Measurements from ENCODE around the gene EIF4EBP2.

The EIF4EBP2 gene

DNA sequence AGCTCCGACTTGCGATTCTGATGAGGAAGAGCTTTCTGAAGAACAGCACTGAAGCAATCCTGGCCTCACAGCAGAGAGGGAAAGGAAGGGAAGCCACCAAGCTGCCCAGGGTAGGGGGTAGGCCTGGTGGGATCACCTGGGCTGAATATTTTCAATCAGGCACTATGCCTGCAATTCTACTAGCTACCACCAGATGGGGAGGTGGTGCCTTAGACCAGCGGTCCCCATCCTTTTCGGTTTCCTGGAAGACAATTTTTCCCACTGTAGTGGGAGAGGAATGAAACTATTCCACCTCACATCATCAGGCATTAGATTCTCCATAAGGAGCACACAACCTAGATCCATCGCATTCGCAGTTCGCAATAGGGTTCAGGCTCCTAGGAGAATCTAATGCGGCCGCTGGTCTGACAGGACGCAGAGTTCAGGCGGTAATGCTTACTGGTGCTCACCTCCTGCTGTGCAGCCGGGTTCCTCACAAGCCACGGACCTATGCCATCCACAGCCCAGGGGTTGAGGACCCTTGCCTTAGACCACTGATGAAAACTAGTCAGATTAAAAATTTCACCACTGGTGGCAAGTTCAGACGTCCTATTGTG is 24.3 kb upstream of the EIF4EBP2 start:
- DNase-seq, result no peak

DNA sequence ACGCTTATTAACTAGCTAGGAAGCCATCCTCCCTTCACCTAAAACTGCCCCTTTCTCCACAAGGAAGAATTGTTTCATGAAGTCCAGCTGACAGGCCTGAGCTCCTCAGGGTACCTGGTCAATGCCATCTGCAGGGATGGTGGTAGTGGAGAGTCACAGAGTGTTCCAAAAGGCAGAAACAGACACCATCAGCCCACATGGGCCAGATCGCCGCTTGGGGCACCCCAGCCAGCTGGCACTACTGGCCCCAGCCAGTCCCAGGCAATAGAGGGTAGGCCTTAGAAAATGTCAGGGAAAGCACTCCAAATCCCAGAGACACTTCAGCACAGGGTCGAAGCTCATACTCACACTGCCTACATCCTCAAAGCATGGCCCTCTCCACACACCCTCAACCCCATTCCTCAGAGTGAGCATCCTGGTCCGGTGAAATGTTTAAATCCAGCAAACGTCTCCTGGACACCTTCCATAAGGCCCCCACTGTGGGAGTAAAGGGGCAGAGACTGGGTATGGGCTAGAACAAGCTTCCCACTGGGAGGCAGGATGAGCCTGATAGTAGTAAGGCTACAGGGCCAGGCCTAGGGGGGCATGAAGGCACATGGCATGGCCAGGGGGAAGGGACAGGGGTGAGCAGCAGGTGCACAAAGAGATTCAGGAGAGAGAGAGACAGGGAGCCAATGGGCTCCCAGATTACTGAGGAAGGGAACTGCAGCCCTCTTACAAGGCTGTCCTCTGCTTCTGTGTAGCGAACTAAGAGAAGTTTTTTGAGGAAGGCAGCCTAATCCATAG is 23.4 kb upstream of the EIF4EBP2 start:
- no peak for DNase-seq

DNA sequence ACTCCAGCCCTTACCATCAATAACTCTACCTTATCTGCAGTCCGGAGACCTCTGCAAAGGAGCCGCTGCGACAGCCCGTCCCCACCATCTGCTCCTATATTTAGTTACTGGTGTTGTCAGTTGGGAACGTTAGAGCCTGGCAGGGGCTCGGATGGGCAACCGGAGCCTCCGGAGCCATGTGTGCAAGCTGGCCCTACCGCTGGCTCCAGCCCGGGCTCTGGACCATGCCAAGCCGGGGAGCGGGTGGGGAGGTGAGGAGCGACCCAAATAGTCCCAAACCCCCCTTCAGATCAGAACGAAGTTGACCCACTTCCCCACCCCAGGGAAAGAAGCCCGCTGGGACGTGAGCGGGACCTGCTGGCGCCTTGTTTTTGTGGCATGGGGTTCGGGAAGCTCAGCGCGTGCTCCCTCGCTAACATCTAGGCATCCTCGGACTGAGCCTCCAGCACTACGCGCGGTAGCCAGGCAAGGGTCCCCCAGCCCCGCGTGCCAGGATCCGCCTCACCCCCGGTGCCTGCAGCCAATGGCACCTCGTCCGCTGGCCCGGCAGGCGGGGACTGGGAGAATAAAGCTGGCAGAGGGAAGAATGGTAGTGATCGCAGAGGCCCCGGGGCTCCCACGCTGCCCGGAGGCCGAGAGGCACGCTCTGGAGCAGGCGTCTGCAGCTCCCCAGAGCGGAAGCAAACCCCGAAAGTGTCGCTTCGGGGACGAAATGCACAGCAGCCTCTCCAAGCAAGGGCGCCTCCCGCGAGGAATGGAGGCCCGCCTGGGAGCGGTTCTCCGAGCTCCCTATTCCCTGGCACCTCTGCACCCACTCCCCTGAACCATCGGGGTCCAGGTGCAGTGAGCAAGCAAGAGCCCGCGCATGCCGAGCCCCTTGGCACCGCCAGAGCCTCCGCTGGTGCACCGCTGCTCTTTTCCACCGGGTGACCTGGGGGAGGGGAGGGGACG is 22.2 kb upstream of the EIF4EBP2 start:
- peak; percentile 71 for DNase-seq

DNA sequence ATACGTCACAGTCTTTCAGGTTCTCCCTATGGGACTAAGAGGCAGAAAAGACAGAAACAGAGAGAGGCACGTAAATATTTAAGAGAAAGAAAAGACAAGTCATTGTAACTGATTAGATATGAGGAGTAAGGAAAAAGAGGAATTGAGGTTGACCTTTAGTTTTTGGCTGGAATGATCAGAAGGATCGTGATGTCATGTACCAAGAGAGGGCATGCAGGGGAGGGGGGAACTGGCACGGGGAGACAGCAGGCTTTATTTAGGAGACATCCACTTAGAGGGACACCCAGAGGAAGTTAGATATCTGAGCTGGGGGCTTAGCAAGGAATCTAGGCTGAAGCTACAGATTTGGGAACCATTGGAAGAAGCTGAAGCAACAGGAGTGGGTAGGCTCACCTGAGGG is 12.3 kb upstream of the EIF4EBP2 start:
- no peak for DNase-seq

DNA sequence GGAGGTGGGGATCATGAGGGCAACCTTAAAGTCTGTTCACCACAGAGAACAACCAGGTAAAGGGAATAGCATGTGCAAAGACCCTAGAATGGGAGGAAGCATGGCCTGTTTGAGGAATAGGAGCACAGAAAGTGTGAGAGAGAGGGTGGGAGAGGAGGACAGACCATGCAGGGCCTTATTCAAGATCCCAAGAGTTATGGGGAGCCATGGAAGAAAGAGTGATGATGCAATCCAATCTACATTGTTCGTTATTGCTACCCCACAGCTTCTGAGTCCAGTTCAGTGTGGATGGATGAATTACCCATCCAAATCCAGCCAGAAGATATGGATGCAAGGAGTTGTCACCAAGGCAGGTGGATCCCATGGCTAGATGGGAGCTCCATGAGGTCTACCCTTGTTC is 7.8 kb upstream of the EIF4EBP2 start:
- no peak for DNase-seq

DNA sequence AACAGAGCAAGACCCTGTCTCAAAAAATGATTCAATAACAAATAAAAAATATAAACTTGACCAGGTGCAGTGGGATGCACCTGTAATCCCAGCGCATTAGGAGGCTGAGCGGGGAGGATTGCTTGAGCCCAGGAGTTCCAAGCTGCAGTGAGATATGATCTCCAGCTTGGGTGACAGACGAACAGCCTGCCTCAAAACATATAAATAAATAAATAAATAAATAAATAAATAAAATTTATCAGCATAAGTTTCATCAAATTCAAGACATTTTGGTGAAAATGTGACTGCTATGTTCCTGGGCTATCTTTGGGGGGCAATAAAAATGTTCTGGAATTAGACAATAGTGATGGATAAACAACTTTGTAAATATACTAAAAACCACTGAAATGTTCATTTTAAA is 4.8 kb upstream of the EIF4EBP2 start:
- DNase-seq, result no peak

DNA sequence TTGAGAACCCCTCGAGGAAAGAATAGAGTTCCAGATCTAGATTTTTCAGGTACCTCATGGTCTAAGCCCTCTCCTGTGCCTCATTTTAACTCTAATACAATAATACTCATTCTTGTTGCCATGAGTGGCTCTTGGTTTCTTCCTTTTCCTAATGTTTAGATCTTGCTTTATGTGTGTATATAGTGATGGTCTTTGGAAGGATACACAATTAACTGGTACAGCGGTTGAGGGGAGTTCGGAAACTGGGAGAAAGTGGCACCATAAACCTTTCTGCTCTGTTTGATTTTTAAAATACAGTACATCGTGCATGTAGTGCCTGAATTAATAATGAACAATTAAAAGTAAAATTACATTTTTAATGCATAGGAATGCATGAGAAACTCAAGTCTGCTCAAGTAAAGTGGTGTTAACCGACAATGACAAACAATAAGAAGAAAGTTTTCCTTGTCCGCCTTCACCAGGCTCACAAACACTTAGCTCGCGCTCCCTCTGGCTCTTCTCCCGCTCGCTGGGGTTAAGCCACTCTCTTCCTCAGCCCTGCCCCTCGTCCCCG is 386 bp upstream of the EIF4EBP2 start:
- no peak for DNase-seq

DNA sequence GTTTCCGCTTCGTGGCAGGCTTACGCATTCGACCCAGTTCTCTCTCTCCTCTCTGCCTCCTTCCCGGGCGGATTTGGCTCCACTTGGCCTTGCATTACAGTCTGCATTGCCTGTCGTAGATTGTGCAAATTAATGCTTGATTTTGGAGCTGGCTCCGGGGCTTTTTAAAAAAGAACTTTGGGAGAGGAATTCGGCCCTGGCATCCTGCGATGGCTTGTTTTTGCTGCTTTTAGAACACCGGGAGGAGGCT is 767 bp downstream of the EIF4EBP2 start:
- DNase-seq, result no peak

DNA sequence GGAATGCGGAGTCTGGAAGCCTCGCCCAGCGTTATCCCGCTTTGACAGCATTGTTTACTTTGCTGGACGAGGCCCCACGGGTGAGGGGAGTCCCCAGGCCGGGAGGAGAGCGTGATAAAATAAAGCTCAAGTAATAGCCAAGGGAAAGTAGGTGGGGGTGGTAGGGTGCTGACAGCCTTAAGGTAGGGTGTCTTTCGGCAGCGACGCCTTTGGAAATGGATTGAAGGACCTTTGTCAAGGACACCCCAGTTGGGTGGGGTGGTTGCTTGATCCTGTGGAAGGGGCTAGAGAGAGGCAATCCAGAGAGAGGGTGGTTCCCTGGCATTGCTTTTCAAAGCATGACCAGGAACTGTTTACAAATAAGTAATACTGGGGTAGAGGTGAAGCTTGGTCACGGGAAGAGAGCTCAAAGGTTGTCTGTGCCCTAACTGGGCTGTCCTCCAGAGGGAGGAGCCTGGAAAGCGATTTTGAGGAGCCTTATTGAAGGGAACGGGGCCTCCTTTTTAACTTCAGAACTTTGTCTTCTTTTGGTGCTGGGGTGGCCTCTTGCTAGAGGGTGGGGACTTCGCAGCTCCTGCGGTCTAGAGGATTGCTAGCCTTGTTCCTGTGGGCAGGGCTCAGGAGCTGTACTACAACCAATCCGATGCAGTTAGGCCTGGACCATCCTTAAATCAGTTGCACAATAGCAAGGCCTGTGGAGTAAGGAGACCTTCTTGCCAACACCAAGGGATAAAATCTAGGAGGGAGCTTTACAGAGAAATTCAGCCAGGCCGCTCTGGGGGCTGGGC is 1.3 kb downstream of the EIF4EBP2 start:
- DNase-seq, result no peak

DNA sequence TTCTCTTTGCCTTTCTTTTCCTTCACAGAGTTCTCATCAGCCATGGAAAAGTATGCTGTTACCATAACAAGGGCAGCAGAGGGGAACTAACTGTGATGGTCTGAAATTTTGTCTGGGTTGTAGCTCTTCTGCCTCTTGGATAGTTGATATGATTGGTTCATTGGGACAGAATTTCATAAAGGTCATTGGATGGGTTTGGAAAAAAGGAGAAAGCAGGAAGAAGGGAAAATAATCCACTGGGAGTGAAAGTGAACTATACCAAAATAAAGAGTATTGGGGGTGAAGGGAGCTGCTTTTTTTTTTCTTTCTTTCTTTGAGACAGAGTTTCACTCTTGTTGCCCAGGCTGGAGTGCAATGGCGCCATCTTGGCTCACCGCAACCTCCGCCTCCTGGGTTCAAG is 5.8 kb downstream of the EIF4EBP2 start:
- DNase-seq, result no peak

DNA sequence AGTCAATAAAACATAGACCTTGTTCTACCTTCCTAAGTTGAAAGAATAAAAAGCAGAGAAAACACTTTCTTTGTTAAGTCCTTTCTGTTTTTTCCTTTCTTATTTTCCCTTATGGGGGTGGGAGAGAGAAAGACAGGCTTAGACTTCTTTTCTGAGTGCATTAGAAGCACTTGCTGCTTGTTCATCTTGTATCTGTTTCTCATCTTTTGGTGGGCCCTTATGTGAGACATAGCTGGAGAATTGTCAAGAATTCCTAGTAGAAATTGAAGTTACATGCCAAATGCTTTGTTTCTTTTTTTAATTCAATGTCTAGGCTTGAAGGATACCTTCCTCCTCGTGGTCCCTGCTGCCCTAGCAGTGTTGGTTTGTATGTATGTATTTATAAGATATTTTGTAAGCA is 6.7 kb downstream of the EIF4EBP2 start:
- DNase-seq, result no peak

DNA sequence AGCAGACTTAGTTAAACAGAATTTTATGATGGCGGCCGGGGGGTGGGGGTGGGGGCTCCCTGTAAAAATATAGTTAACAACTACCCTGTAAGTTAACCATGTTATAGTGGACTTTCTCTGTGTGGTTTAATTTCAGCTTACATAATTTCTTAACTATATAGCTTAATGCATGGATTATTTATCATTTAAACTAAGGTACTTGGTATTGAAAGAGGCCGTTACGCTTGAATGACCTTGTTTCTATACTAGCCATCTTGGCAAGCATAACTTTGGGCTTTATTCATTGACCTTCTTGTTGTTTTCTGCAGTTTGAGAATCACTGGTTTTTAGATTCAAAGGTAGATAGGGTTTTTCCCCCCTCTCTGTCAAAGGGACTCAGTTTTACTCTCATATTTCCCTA is 8.4 kb downstream of the EIF4EBP2 start:
- DNase-seq, result no peak

DNA sequence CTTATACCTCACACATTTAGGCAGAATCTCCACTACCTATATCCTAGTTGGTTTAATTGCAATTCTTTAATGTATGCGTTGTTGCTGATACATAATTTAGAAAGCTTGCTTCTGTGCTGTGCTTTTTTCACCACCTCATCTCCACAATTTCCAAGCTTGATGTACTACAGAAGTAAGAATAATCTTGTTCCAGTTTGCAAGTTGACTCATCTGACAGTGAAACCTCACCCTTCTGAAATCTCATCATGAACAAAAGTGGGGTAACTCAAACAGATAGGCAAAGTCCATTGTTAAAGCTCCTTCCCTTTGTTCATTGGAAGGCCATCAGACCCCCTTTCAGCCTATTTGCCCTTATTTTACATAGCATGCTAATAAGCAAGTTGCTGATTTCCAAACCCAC is 13.6 kb downstream of the EIF4EBP2 start:
- DNase-seq, result no peak

DNA sequence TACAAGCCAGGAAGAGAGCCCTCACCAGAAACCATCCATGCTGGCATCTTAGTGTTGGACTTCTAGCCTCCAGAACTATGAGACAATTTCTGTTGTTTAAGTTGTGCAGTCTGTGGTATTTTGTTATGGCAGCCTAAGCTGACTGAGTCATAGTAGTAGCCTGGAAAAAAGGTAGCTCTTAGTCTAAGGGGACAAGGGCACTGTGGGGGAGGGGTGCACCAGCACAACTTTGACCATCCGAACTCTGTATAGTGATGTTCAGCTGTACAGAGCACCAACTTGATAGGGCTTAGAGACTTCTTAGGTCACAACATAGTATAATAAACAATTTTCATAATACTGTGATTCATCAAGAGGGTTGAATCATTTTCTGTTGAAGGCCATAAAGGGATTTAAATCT is 14.3 kb downstream of the EIF4EBP2 start:
- no peak for DNase-seq

DNA sequence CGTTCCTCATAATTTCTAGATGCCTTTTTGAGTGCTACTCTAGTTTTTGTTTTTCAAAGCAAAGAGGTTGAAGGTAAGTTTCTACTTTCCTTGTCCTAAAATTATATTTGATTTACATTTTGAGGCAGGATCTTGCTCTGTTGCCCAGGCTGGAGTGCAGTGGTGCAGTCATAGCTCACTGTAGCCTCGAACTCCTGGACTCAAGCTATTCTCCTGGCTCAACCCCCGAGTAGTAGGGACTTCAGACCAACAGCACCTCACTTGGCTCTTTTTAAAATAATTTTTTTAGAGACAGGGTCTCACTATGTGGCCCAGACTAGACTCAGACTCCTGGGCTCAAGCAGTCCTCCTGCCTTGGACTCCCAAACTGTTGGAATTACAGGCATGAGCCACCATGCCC is 14.8 kb downstream of the EIF4EBP2 start:
- no peak for DNase-seq

DNA sequence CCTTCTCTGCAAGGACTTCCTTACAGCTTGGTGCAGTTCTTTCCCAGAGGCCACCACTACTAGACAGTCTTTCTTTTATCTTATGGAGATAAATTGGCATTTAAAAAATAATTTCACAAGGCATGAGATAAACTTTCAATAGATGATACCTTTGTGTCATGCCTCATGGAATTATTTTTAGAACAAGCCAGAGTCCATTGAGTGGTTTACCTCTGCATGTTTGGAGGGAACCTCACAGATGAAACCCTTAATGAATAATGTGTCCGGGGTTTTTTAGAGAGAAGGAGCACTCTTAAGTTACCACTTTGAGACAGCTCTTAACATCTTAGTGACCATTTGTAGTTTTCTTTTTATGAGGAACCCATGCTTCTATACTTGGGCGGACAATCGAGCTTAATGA is 20.4 kb downstream of the EIF4EBP2 start:
- no peak for DNase-seq

DNA sequence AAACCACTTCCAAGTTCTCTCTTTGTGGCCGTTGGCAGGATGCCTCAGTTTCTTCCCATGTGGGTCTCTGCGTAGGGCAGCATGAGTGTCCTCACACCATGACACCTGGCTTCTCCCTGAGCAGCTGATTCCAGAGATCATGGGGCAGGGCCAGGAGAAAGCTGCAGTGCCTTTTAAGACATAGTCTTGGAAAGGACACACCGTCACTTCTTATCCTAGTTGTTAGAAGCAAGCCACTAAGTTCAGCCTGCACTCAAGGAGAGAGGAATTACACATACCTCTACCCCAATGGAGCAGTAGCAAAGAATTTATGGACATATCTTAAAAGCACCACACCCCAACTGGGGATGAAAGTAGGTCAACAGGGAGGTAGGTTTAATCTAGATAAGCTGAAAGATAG is 21.2 kb downstream of the EIF4EBP2 start:
- DNase-seq, result no peak

DNA sequence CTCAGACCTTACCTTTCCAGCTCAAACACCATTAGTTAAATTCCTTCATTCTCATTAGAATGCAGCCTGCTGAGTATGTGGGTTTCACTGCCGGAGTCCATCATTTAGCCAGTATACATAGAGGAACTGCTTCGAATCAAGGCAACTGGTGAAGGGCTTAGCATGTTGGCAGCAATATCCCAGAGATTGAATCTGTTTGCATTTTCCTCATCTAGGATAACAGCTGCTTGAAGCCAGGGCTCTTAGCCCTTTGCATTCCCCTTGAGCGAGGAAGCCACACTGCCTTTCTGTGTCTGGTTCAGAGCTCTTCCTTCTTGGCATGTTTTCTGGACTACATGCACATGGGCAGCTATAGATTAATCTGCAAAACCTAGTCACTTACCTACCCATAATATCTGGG is 22.9 kb downstream of the EIF4EBP2 start:
- DNase-seq, result no peak

DNA sequence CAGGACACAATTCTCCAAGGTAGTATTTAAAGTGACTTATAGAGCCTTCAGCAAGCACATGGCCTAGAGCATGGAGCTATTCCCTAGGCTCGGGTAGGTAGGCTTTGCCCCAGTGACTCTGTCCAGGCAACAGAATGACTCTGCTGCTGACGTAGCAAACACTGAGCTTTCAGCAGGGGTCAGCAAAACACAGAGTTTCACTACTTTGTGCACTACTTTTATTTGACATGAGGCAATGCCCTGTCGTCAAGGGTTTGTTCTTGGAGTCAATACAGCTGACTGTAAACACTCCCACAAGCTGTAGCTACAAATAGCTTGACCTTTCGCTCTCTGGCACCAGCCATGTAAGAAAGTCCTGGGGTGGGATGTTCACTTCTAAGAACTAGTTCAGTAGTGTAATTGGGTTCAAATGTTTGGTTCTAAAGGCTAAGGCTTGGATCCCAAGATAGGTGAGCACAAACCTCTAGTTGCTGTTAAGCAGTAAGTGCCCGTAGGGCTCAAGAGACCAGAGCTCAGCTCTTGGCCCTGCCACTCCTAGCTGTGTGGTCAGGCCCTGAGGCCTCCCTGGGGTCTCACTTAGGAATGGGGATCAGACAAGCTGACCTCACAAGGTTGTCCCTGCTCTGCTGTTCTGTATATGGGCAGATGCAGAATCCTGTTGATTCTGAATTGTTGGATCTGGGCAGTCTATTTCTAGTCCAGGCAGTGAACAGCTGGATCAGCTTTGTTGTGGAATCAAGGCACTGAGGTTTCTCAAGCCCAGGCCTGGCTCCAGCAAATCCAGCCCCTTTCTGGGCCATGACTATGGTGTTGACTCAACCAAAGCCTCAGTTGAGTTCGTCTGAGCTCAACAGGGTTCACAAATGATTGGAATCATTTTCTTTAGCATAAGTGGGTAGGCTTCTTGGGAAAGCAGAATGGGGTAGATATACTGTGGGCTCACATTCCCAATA is 26.8 kb downstream of the EIF4EBP2 start:
- DNase-seq, result no peak

DNA sequence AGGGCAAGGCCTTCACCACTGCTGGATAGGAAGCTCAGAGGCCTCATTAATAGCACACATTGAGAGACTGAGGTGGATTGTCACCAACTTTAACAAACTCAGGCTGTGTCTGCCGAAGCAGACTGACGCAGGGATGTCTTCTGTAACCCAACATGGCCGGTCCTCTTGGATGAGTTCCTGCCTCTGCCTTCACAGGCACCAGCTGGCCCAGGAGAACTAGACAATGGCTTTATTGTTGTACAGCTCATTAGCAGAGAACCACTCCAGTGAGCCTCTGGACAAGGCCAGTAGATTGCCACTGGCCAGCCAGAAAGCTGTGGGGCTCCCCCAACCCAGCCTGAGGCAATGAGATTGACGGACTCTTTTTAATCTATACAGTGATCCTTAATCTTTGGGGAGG is 28.2 kb downstream of the EIF4EBP2 start:
- no peak for DNase-seq

DNA sequence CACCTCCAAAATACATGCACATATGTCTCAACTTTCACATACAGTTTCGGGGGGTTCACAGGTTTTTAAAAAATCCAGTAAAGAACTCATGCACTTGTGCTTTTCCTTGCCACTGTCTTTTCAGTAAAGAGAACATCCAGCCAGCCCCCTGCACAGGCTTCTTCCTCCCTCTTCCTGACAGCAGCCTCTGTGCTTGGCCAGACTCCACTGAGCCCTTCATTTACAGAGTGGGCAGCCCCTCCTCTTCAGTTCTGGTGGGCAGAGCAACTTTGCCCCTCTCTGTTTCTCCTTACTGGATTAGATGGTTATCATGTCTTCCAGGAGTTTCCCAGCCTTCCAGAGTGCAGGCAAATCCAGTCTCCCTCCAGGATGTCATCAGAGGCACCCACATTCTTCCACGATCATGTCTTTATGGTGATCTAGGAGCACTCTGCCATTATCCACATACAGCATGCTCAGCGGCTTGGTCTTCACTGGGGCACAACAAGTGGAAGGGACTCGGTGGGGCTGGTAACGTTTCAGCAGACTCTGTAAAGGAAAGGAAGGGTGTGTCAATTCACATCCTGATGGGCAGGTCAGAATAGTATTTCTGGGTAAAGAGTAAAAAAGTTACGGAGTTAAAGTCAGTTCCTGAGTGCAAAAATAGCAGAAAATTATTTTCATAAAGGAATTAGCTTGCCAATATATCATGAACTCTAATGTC is 28.8 kb downstream of the EIF4EBP2 start:
- DNase-seq, result no peak

Measured in NCI-H1105 (cell line).